Panc1 (cell line): ENCODE measurements around the gene ARHGEF6. TPM values are rescaled to one million over a fixed set of nuclear protein-coding genes. Genes with fewer than 3 reads are reported as not detected.

Experiments used
- ATAC-seq: fragments of 200-7000 bp; cut with Tn5 transposase; 2 replicates; pipeline ENCODE4 v1.9.1; 2020; ENCODE audit warnings: mild to moderate bottlenecking, moderate library complexity
- BruUV-seq: library from RNA; stranded (reverse); fragments of 400-500 nt; replicated peaks from 2 replicates; lab custom pipeline; 2021; lab: Mats Ljungman, UMichigan
- CTCF ChIA-PET: fragments of 300-600 bp; sonication (Branson Sonifier 250); formaldehyde crosslinking; loops from one replicate; lab custom pipeline; 2022; ENCODE audit warnings: antibody characterized with exemption; lab: Charles Lee
- POLR2A ChIA-PET: fragments of 300-600 bp; sonication (Branson Sonifier 250); formaldehyde crosslinking; loops from one replicate; lab custom pipeline; 2022; ENCODE audit warnings: antibody characterized with exemption; lab: Charles Lee
- DNase-seq: peaks from one replicate; pipeline ENCODE4 v3.0.0-alpha.2; 2010; ENCODE audit warnings: low read depth, low spot score
- H3K27ac ChIP-seq: 2 replicates; pipeline ENCODE4 v1.5.1; 2011; ENCODE audit warnings: mild to moderate bottlenecking, low read length, inconsistent platforms
- H3K27me3 ChIP-seq: fragments of 200-500 bp; sonication (Bioruptor generic); 2 replicates; pipeline ENCODE4 v1.6.0; 2014; ENCODE audit warnings: low read length, inconsistent platforms; ENCODE audit not compliant: control insufficient read depth, insufficient read depth
- H3K36me3 ChIP-seq: fragments of 200-500 bp; sonication (Bioruptor generic); 2 replicates; pipeline ENCODE4 v1.5.1; 2014; ENCODE audit warnings: inconsistent platforms, mild to moderate bottlenecking, low read length, moderate library complexity; ENCODE audit not compliant: control insufficient read depth, insufficient read depth
- H3K4me1 ChIP-seq: 2 replicates; pipeline ENCODE4 v1.5.1; 2011; ENCODE audit warnings: inconsistent platforms, mild to moderate bottlenecking, low read length, moderate library complexity; ENCODE audit not compliant: control insufficient read depth, insufficient read depth
- H3K4me3 ChIP-seq, 2 experiments: 2 replicates each; pipeline ENCODE4 v1.5.1; 2011 to 2012; ENCODE audit warnings: low read depth in 2 of 2, low read length in 2 of 2, mild to moderate bottlenecking in 2 of 2, inconsistent platforms in 1 of 2, moderate library complexity in 1 of 2
- H3K9me3 ChIP-seq: fragments of 200-500 bp; sonication (Bioruptor generic); 2 replicates; pipeline ENCODE4 v1.5.1; 2014; ENCODE audit warnings: low read depth, mild to moderate bottlenecking, inconsistent platforms, low read length, moderate library complexity; ENCODE audit not compliant: control insufficient read depth, insufficient read depth
- POLR2AphosphoS5 ChIP-seq: IDR thresholded peaks from 2 replicates; pipeline ENCODE4 v1.6.1; 2012; ENCODE audit warnings: mild to moderate bottlenecking, low read depth, low read length, moderate library complexity
- SIN3A ChIP-seq: IDR thresholded peaks from 2 replicates; pipeline ENCODE4 v1.6.1; 2012; ENCODE audit warnings: low read depth, mild to moderate bottlenecking, low read length, moderate library complexity, borderline replicate concordance; ENCODE audit not compliant: insufficient read depth
- TCF7L2 ChIP-seq: IDR thresholded peaks from 2 replicates; pipeline ENCODE4 v1.6.1; 2011; ENCODE audit warnings: mild to moderate bottlenecking, low read depth, low read length, inconsistent platforms
- in situ Hi-C: cut with HindIII; loops from 2 replicates; pipeline ENCODE4 v1.10.0; 2016; ENCODE audit warnings: low sequenced_read_pairs, low pct_unique_long_range_greater_than_20kb
- intact Hi-C: fragments of 100-400 bp; cut with micrococcal nuclease; formaldehyde crosslinking; loops from one replicate; pipeline ENCODE4 v1.10.0; 2022; ENCODE audit not compliant: unreplicated experiment
- total RNA-seq: library from RNA; stranded (reverse); gene quantifications from one replicate; pipeline ENCODE4 v1.2.1, GENCODE V29; 2021; ENCODE audit not compliant: unreplicated experiment
- TF ChIP-seq, protein P1 (sequence below): fragments of 450-650 bp; IDR thresholded peaks from 2 replicates; pipeline ENCODE4 v1.5.1; 2017; ENCODE audit warnings: mild to moderate bottlenecking
- TF ChIP-seq, protein P2 (sequence below), 2 experiments: IDR thresholded peaks; 2 replicates each; pipeline ENCODE4 v1.6.1; 2011 to 2012; ENCODE audit warnings: low read depth in 2 of 2, control low read depth in 1 of 2, low read length in 1 of 2, mild to moderate bottlenecking in 1 of 2, moderate library complexity in 1 of 2; ENCODE audit not compliant: insufficient read depth in 1 of 2

ARHGEF6 gene
- total RNA-seq, 1 experiment from 2014 or later = 35.5 TPM

DNA sequence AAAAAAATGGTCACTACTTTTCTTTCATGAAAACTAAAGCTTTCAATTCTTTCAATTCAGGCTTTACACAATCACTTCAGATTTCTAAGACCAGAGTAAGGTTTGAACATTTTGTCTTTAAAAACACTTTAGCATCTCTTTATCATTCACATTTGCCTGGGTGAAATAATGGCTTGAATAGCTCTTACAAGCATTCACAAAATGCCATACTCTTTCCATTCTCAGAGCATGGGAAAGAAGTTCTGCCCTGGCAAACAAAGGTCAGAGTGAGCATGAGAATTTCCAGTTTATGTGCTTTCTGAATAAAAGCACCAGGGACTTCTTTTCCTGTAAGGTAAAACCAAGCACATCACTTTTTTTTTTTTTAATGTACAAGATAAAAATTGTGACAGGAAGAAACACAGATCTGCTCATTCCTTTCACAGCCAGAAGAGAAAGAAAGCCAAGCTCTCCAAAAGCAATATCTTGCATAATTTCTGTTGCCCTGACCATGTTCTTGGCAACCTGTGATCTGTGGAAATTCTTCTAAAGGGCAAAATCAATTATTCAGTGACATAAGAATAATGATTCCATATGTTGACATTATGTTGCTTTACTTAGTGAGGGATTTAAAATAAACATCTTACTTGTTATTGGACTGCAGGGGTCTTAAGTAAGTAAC, 68.0 kb downstream of the ARHGEF6 start:
- H3K4me1 ChIP-seq = peaks cover 14% of the 10 kb centered on the region
- no peaks in the 10 kb centered on the region for H3K9me3 ChIP-seq
- ATAC-seq = no peak
- H3K36me3 ChIP-seq = no peaks in the 10 kb centered on the region
- H3K27me3 ChIP-seq = no peaks in the 10 kb centered on the region
- ChIA-PET POLR2A (no interaction called here), CTCF (no interaction called here)
- in situ Hi-C loops (no loop called here), intact Hi-C loops (loop anchor here (10.0 kb wide), 1 partner anchor 142 kb away; no protein-coding TSS in a partner anchor)
- no peak for DNase-seq
- H3K27ac ChIP-seq = no peak overlapping the region; the same call in 1 of the 2 replicates
- H3K4me3 ChIP-seq = no peak overlapping the region
- no TSS peak for BruUV-seq
- TF ChIP-seq, protein P1, sequence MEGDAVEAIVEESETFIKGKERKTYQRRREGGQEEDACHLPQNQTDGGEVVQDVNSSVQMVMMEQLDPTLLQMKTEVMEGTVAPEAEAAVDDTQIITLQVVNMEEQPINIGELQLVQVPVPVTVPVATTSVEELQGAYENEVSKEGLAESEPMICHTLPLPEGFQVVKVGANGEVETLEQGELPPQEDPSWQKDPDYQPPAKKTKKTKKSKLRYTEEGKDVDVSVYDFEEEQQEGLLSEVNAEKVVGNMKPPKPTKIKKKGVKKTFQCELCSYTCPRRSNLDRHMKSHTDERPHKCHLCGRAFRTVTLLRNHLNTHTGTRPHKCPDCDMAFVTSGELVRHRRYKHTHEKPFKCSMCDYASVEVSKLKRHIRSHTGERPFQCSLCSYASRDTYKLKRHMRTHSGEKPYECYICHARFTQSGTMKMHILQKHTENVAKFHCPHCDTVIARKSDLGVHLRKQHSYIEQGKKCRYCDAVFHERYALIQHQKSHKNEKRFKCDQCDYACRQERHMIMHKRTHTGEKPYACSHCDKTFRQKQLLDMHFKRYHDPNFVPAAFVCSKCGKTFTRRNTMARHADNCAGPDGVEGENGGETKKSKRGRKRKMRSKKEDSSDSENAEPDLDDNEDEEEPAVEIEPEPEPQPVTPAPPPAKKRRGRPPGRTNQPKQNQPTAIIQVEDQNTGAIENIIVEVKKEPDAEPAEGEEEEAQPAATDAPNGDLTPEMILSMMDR = no peak
- TF ChIP-seq, protein P2, sequence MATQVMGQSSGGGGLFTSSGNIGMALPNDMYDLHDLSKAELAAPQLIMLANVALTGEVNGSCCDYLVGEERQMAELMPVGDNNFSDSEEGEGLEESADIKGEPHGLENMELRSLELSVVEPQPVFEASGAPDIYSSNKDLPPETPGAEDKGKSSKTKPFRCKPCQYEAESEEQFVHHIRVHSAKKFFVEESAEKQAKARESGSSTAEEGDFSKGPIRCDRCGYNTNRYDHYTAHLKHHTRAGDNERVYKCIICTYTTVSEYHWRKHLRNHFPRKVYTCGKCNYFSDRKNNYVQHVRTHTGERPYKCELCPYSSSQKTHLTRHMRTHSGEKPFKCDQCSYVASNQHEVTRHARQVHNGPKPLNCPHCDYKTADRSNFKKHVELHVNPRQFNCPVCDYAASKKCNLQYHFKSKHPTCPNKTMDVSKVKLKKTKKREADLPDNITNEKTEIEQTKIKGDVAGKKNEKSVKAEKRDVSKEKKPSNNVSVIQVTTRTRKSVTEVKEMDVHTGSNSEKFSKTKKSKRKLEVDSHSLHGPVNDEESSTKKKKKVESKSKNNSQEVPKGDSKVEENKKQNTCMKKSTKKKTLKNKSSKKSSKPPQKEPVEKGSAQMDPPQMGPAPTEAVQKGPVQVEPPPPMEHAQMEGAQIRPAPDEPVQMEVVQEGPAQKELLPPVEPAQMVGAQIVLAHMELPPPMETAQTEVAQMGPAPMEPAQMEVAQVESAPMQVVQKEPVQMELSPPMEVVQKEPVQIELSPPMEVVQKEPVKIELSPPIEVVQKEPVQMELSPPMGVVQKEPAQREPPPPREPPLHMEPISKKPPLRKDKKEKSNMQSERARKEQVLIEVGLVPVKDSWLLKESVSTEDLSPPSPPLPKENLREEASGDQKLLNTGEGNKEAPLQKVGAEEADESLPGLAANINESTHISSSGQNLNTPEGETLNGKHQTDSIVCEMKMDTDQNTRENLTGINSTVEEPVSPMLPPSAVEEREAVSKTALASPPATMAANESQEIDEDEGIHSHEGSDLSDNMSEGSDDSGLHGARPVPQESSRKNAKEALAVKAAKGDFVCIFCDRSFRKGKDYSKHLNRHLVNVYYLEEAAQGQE (IDR thresholded peaks at IDR 0.05; ENCODE audit: insufficient read depth in 1 of 2, low read depth in 2 of 2, low read length in 1 of 2) = no peak
- TF ChIP-seq POLR2AphosphoS5 = no peak
- TF ChIP-seq TCF7L2 = no peak
- no peak for TF ChIP-seq SIN3A

DNA sequence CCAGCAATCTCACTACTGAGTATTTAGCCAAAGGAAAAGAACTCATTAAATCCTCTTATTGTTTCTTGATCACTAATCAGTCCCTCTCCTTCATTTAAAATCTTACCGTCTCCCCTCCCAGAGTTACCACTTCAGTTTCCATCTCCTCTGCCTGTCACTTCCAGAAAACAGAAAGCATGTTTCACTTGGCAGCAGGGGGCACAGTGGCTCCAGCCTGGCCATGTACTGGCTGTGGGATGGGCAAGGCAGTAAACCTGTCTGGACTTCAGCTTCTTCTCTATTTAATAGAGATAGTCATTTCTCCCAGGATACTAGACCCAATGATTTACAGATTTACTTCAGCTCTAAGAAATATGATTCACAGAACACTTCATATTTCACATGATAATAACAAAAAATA, 69.6 kb downstream of the ARHGEF6 start:
- ATAC-seq = peak; percentile 94
- DNase-seq = no peak
- TF ChIP-seq SIN3A = no peak
- TF ChIP-seq, protein P1 = peak; percentile 83
- peaks cover 11% of the 10 kb centered on the region for H3K4me1 ChIP-seq
- no peak overlapping the region for H3K27ac ChIP-seq
- intact Hi-C loops = loop anchor here (2.0 to 10.0 kb wide), 2 partner anchors 144 to 214 kb away; no protein-coding TSS in a partner anchor
- POLR2A ChIA-PET = interaction anchor here (0.6 kb wide), 1 partner anchor 161 kb away, joined by 3 read pairs; no protein-coding TSS in a partner anchor
- no peaks in the 10 kb centered on the region for H3K9me3 ChIP-seq
- no peaks in the 10 kb centered on the region for H3K27me3 ChIP-seq
- no TSS peak for BruUV-seq
- H3K36me3 ChIP-seq = no peaks in the 10 kb centered on the region
- H3K4me3 ChIP-seq = no peak overlapping the region
- in situ Hi-C loops = no loop called here
- CTCF ChIA-PET = no interaction called here
